ENCODE results near the gene ACAT2. TPM values are rescaled to one million over a fixed set of nuclear protein-coding genes. Genes with fewer than 3 reads are reported as not detected.
"Not testable (repeated sequence)": the region's sequence is repeated elsewhere in the genome, so short reads cannot be mapped to it uniquely, and the experiment has no call there.

The ACAT2 gene
- total RNA-seq, 1 donor from 2014 or later, result 82.0 TPM

DNA sequence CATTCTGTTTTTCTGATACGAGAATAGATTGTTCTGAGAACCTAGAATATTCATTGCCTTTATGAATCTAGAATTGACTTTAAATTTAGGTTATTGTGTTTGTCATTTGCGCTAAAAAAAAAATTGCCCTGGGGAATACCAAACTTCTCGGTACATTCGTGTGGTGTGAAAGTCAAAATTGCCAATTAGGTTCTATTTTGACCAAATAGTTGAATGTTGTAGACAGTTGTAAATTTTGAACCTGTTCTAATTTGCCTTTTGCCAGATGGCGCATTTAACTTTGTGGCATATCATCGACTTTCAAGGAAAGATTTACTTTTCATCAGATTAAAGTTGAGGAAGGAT lies 31.5 kb upstream of the ACAT2 start:
- intact Hi-C loops (cut with micrococcal nuclease), result no loop called here
- Mint-ChIP-seq H3K9me3 (no peaks in the 10 kb centered on the region), H3K36me3 (ENCODE audit: low read depth) (peaks cover 24% of the 10 kb centered on the region), H3K27ac (peak overlapping the region; percentile 12), H3K4me1 (peaks cover 56% of the 10 kb centered on the region), H3K27me3 (no peaks in the 10 kb centered on the region), H3K4me3 (peak overlapping the region; percentile 89)
- ChIA-PET POLR2A (interaction anchor here (0.6 to 4.8 kb wide), 4 partner anchors 31 to 1077 kb away, joined by 4 to 102 read pairs (median 70); partner anchors contain the start of genes ACAT2, MRPL18, SOD2 and TCP1), CTCF (interaction anchor here (1.1 kb wide), 1 partner anchor 11 kb away, joined by 3 read pairs; no protein-coding TSS in a partner anchor)
- TF ChIP-seq, protein P1, sequence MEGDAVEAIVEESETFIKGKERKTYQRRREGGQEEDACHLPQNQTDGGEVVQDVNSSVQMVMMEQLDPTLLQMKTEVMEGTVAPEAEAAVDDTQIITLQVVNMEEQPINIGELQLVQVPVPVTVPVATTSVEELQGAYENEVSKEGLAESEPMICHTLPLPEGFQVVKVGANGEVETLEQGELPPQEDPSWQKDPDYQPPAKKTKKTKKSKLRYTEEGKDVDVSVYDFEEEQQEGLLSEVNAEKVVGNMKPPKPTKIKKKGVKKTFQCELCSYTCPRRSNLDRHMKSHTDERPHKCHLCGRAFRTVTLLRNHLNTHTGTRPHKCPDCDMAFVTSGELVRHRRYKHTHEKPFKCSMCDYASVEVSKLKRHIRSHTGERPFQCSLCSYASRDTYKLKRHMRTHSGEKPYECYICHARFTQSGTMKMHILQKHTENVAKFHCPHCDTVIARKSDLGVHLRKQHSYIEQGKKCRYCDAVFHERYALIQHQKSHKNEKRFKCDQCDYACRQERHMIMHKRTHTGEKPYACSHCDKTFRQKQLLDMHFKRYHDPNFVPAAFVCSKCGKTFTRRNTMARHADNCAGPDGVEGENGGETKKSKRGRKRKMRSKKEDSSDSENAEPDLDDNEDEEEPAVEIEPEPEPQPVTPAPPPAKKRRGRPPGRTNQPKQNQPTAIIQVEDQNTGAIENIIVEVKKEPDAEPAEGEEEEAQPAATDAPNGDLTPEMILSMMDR (IDR thresholded peaks at IDR 0.05), result no peak
- DNase-seq (no peak), ATAC-seq (ENCODE audit: low read depth) (no peak)

DNA sequence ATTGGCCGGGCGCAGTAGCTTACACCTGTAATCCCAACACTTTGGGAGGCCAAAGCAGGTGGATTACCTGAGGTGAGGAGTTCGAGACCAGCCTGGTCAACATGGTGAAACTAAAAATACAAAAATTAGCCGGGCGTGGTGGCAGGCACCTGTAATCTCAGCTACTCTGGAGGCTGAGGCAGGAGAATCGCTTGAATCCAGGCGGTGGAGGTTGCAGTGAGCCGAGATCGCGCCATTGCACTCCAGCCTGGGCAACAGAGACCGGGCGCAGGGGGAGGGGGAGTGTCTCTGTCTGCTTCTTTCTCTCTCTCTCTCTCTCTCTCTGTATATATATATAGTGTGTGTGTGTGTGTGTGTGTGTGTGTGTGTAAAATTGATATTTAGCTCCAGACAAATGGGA lies 29.3 kb upstream of the ACAT2 start:
- H3K27me3 Mint-ChIP-seq, result not testable (repeated sequence)
- peaks cover 55% of the 10 kb centered on the region for H3K4me1 Mint-ChIP-seq
- POLR2A ChIA-PET, result interaction anchor here (0.7 to 1.5 kb wide), 3 partner anchors 10 to 57 kb away, joined by 3 to 6 read pairs (median 5); partner anchors contain the start of genes MRPL18 and TCP1

DNA sequence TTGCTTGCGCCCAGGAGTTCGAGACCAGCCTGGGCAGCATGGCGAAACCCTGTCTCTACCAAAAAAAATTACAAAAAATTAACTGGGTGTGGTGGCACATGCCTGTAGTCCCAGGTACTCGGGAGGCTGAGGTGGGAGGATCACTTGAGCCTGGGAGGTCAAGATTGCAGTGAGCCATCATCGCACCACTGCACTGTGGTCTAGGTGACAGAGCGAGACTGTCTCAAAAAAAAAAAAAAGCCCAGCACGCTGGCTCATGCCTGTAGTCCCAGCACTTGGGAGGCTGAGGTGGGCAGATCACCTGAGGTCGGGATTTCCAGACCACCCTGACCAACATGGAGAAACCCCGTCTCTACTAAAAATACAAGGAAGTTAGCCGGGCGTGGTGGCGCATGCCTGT lies 28.4 kb upstream of the ACAT2 start:
- intact Hi-C loops (cut with micrococcal nuclease); CTCF ChIA-PET; H3K4me3 Mint-ChIP-seq; H3K27ac Mint-ChIP-seq; H3K27me3 Mint-ChIP-seq; DNase-seq; ATAC-seq (ENCODE audit: low read depth); H3K9me3 Mint-ChIP-seq: not testable (repeated sequence)
- POLR2A ChIA-PET, result interaction anchor here (1.5 kb wide), 1 partner anchor 56 kb away, joined by 5 read pairs; the partner anchor contains the start of genes MRPL18 and TCP1
- H3K36me3 Mint-ChIP-seq (ENCODE audit: low read depth), result peaks cover 26% of the 10 kb centered on the region
- peaks cover 56% of the 10 kb centered on the region for H3K4me1 Mint-ChIP-seq

More for the DNA sequence above, 29.3 kb upstream of the ACAT2 start:
- H3K4me3 Mint-ChIP-seq; CTCF ChIA-PET; DNase-seq; H3K9me3 Mint-ChIP-seq; intact Hi-C loops (cut with micrococcal nuclease); H3K27ac Mint-ChIP-seq; ATAC-seq (ENCODE audit: low read depth): not testable (repeated sequence)
- H3K36me3 Mint-ChIP-seq (ENCODE audit: low read depth), result peaks cover 19% of the 10 kb centered on the region

DNA sequence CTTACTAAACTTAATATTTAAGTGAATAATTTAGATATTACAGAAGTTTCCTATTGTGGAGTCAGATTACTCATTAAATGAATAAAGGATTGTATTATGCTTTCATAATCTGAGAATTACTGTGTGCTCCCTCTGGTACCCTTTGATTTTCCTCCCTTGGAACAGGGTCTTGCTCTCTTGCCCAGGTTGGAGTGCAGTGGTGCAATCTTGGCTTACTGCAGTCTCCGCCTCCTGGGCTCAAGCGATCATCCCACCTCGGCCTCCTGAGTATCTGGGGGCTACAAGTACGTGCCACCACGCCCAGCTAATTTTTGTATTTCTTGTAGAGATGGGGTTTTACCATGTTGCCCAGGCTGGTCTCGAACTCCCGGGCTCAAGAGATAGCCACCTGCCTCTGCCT lies 24.9 kb upstream of the ACAT2 start:
- Mint-ChIP-seq H3K27me3 (no peaks in the 10 kb centered on the region), H3K4me1 (peaks cover 23% of the 10 kb centered on the region), H3K27ac (no peak overlapping the region), H3K4me3 (no peak overlapping the region), H3K36me3 (ENCODE audit: low read depth) (peaks cover 43% of the 10 kb centered on the region), H3K9me3 (no peaks in the 10 kb centered on the region)
- CTCF ChIA-PET, result interaction anchor here (1.2 kb wide), 1 partner anchor 42 kb away, joined by 4 read pairs; no protein-coding TSS in a partner anchor
- intact Hi-C loops (cut with micrococcal nuclease), result no loop called here
- POLR2A ChIA-PET, result no interaction called here
- TF ChIP-seq, protein P1 (IDR thresholded peaks at IDR 0.05), result no peak
- no peak for ATAC-seq (ENCODE audit: low read depth)
- DNase-seq, result no peak

DNA sequence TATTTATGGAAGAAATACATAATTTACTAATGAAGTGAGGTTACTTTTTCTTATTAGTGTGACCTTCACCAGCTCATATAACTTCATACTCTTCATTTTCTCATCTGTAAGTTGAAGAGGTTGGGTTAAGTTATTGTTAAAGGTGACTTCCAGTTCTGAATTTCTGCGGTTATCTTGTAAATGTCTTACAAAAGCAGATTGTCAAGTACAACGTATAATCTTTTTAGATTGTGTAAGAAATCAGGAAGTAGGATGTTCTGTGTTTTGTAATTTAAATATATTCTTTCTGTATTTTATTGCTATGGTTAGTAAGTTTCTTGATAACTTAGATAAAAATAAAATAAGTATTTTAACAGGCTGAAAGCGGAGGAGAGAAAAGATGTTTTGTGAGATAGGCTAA lies 22.5 kb upstream of the ACAT2 start:
- Mint-ChIP-seq H3K27me3 (no peaks in the 10 kb centered on the region), H3K27ac (no peak overlapping the region), H3K4me3 (no peak overlapping the region), H3K9me3 (no peaks in the 10 kb centered on the region), H3K36me3 (ENCODE audit: low read depth) (peaks cover 59% of the 10 kb centered on the region), H3K4me1 (peaks cover 16% of the 10 kb centered on the region)
- ChIA-PET CTCF (no interaction called here), POLR2A (no interaction called here)
- ATAC-seq (ENCODE audit: low read depth), result no peak
- TF ChIP-seq, protein P1 (IDR thresholded peaks at IDR 0.05), result no peak
- no peak for DNase-seq
- intact Hi-C loops (cut with micrococcal nuclease), result no loop called here

DNA sequence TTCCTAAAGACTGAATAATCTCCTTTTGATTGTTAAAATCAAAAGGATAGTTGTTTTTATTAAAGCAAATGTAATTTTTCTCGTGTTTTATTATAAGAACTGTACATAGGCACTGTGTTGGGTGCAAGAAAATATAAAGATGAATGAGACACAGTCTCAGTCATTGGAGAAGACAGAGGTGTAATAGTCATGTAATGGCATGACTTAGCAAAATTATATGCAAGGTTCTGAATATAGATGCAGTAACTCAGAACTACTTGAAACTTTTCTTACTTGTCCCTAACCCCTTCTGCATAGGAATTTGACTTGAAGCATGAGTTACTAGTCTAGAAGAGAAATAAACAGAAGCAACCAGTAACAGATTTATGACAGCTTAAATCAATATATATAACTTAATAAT lies 19.7 kb upstream of the ACAT2 start:
- Mint-ChIP-seq H3K27ac (no peak overlapping the region), H3K4me1 (peaks cover 3% of the 10 kb centered on the region), H3K36me3 (ENCODE audit: low read depth) (peaks cover 78% of the 10 kb centered on the region), H3K4me3 (no peak overlapping the region), H3K9me3 (no peaks in the 10 kb centered on the region), H3K27me3 (no peaks in the 10 kb centered on the region)
- TF ChIP-seq, protein P1 (IDR thresholded peaks at IDR 0.05), result no peak
- DNase-seq, result no peak
- intact Hi-C loops (cut with micrococcal nuclease), result loop anchor here (2.0 kb wide), 1 partner anchor 13 kb away; no protein-coding TSS in a partner anchor
- CTCF ChIA-PET, result no interaction called here
- no peak for ATAC-seq (ENCODE audit: low read depth)
- POLR2A ChIA-PET, result no interaction called here
